Psoas muscle (tissue), 8 donors: ENCODE measurements around the gene TYW1B. TPM values are rescaled to one million over a fixed set of nuclear protein-coding genes. Genes with fewer than 3 reads are reported as not detected.
"Not testable (repeated sequence)": the region's sequence is repeated elsewhere in the genome, so short reads cannot be mapped to it uniquely, and the experiment has no call there.

ENCODE experiments used
- ATAC-seq, 4 donors: fragments of 200-7000 bp; cut with Tn5 transposase; one replicate each; pipeline ENCODE4 v1.9.1; 2020; ENCODE audit warnings: moderate library complexity in 3 of 4, mild to moderate bottlenecking in 2 of 4
- DNase-seq, 2 donors: peaks; one replicate each; pipeline ENCODE4 v3.0.0-alpha.2; 2020
- H3K27ac ChIP-seq: fragments of 200-600 bp; one replicate; pipeline ENCODE4 v1.8.0; 2022
- H3K27me3 ChIP-seq, 3 donors: fragments of 200-600 bp in 1 of 3; one replicate each; pipeline versions ENCODE4 v1.6.1 to v1.8.0; 2013 to 2022; ENCODE audit warnings: low read length in 2 of 3, mild to moderate bottlenecking in 2 of 3, moderate library complexity in 1 of 3; ENCODE audit not compliant: insufficient read depth in 3 of 3
- H3K36me3 ChIP-seq, 2 donors: fragments of 200-600 bp in 1 of 2; one replicate each; pipeline versions ENCODE4 v1.6.1 to v1.8.0; 2013 to 2022; ENCODE audit warnings: low read depth in 1 of 2, mild to moderate bottlenecking in 1 of 2, moderate library complexity in 1 of 2; ENCODE audit not compliant: insufficient read depth in 1 of 2
- H3K4me1 ChIP-seq: fragments of 200-600 bp; one replicate; pipeline ENCODE4 v1.8.0; 2022
- H3K4me3 ChIP-seq: fragments of 200-600 bp; one replicate; pipeline ENCODE4 v1.8.0; 2022; ENCODE audit warnings: mild to moderate bottlenecking
- H3K9me3 ChIP-seq: fragments of 200-600 bp; one replicate; pipeline ENCODE4 v1.8.0; 2022
- WGBS, 3 donors: extraction: QIAGEN DNeasy Blood & Tissue Kit; methylation state at CpG; one replicate each; pipeline versions ENCODE4 v1.1.6 to v1.1.7; 2013; 5-methylcytosine and 5-hydroxymethylcytosine counted together
- intact Hi-C, 2 donors: fragments of 100-400 bp; cut with DNase I; formaldehyde crosslinking; loops; one replicate each; pipeline versions ENCODE4 v1.11.0 to v1.14.2; 2022
- polyA plus RNA-seq, 3 donors: library from polyadenylated mRNA; stranded (reverse); fragments of 200-250 nt; gene quantifications; one replicate each; pipeline ENCODE4 v1.2.3, GENCODE V29; 2013
- total RNA-seq, 4 donors: library from RNA; stranded (reverse); fragmentation: NEBNext Ultra II Directional in 2 of 4; extraction: Animal tissue kit (Norgen Biotek cat#: 25700) in 2 of 4; gene quantifications; one replicate each; pipeline versions ENCODE4 v1.2.1 to v1.2.4, GENCODE V29; 2021 to 2023
- TF ChIP-seq, protein P1 (sequence below): fragments of 200-600 bp; IDR thresholded peaks from one replicate; pipeline ENCODE4 v1.8.0; 2022; ENCODE audit warnings: antibody characterized with exemption
- donor health status: healthy with polysubstance abuse.
- donor health status: DM: no; HTN: no; CAD: no; lungs with moderate emphysema.
- donor health status: Bipolar disorder and iron deficiency.
- donor health status: healthy.
- donor health status: DM: yes; HTN: yes; CAD: no.
- donor health status: DM: no; HTN: no; CAD: no.
- donor health status: DM: no; HTN: no; CAD: no.
- donor health status: DM: yes; HTN: yes; CAD: no.

The TYW1B gene
- total and polyA plus RNA-seq, 7 donors, result 1.1 to 6.5 (median 1.9) TPM

DNA sequence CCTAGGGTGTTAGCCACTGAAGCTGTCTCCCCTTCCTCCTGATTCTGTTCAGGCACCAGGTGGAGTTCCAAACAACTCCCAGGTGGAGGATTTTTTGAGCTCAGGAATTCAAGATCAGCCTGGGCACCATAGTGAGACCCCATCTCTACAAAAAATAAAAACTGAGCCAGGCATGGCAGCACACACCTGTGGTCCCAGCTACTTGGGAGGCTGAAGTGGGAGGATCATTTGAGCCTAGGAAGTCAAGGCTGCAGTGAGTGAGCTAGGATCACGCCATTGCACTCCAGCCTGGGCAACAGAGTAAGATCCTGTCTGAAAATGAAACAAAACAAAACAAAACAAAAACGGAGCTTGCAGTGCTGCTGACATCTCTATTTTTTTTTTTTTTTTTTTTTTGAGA lies 287.1 kb downstream of the TYW1B start:
- intact Hi-C loops, result no loop called here

DNA sequence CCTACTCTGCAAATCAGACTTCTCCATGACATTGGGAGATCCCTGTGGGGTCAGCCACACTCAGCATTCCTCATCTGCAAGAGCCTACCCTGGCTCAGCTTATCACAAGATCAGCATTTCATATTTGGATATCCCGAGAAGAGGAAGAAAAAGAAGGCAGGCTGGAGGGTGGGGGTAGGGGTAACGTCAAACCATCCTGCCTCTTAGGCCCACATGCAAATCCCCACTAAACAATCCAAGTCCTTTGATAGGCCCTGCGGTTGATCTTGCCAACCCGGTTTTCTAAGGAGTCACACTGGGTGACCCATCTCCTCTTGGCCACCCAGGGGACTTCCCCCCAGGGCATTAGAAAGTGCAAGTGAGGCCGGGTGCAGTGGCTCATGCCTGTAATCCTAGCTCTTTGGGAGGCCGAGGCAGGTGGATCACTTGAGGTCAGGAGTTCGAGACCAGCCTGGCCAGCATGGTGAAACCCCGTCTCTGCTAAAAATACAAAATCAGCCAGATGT lies 287.8 kb downstream of the TYW1B start:
- ATAC-seq, result no peak
- 75 to 81% (median 80%) methylated on average over 8 of the region's 8 CpGs for WGBS, 3 donors
- no peak for DNase-seq
- Histone ChIP-seq H3K27ac (no peak overlapping the region), H3K4me3 (no peak overlapping the region), H3K36me3 (no peaks in the 10 kb centered on the region), H3K27me3 (no peaks in the 10 kb centered on the region), H3K9me3 (no peaks in the 10 kb centered on the region), H3K4me1 (no peaks in the 10 kb centered on the region)
- TF ChIP-seq, protein P1, sequence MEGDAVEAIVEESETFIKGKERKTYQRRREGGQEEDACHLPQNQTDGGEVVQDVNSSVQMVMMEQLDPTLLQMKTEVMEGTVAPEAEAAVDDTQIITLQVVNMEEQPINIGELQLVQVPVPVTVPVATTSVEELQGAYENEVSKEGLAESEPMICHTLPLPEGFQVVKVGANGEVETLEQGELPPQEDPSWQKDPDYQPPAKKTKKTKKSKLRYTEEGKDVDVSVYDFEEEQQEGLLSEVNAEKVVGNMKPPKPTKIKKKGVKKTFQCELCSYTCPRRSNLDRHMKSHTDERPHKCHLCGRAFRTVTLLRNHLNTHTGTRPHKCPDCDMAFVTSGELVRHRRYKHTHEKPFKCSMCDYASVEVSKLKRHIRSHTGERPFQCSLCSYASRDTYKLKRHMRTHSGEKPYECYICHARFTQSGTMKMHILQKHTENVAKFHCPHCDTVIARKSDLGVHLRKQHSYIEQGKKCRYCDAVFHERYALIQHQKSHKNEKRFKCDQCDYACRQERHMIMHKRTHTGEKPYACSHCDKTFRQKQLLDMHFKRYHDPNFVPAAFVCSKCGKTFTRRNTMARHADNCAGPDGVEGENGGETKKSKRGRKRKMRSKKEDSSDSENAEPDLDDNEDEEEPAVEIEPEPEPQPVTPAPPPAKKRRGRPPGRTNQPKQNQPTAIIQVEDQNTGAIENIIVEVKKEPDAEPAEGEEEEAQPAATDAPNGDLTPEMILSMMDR, result no peak
- intact Hi-C loops, result no loop called here

More for the DNA sequence above, 287.1 kb downstream of the TYW1B start:
- Histone ChIP-seq H3K4me1 (no peaks in the 10 kb centered on the region), H3K27ac (no peak overlapping the region), H3K4me3 (no peak overlapping the region), H3K9me3 (no peaks in the 10 kb centered on the region), H3K27me3 (no peaks in the 10 kb centered on the region), H3K36me3 (no peaks in the 10 kb centered on the region)
- TF ChIP-seq, protein P1, result no peak
- ATAC-seq, result no peak
- no peak for DNase-seq
- 85 to 95% (median 86%) methylated on average over 2 of the region's 2 CpGs for WGBS, 3 donors

DNA sequence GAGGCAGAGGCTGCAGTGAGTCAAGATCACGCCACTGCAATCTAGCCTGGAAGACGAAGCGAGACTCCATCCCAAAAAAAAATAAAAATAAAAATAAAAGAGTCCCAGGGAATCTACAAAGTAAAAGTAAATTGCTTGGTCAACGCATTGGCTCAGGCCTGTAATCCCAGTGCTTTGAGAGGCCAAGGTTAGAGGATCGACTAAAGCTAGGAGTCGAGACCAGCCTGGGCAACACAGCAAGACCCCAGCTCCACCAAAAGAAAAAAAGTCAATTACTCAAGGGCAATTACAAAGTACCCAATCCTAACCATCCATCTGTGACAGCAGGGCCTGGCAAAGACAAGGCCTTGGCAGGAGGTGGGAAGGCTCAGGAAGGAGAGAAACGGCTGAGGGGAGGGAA lies 288.3 kb downstream of the TYW1B start:
- Histone ChIP-seq H3K27ac (no peak overlapping the region), H3K27me3 (no peaks in the 10 kb centered on the region), H3K4me3 (no peak overlapping the region), H3K4me1 (no peaks in the 10 kb centered on the region), H3K9me3 (no peaks in the 10 kb centered on the region), H3K36me3 (no peaks in the 10 kb centered on the region)
- WGBS, 3 donors, result 86 to 89% (median 88%) methylated on average over 7 of the region's 7 CpGs
- TF ChIP-seq, protein P1, result no peak
- no peak for DNase-seq
- ATAC-seq, result no peak
- intact Hi-C loops, result no loop called here

DNA sequence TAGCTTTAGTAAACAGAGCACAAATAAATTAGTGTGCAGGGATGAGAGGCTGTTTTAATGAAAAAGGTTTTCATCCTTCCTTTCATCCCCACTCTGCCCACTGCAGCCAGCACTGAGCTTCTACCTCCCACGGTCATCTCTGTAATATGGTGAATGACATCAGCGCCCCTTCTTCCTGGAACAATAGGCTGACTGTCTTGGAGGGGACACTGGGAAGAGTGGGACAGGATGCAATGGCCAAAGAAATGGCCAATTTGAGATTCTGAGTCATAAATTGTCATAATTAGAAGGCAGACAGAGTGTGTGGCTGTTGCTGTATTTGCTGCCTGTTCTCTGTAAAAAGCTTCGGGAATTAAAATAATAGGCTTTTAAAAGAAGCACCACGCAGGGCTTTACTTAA lies 289.1 kb downstream of the TYW1B start:
- Histone ChIP-seq H3K9me3 (no peaks in the 10 kb centered on the region), H3K27ac (no peak overlapping the region), H3K4me1 (no peaks in the 10 kb centered on the region), H3K27me3 (no peaks in the 10 kb centered on the region), H3K4me3 (no peak overlapping the region), H3K36me3 (no peaks in the 10 kb centered on the region)
- no peak for ATAC-seq
- WGBS, 3 donors, result 26 to 40% (median 32%) methylated on average over 4 of the region's 4 CpGs
- no peak for DNase-seq
- TF ChIP-seq, protein P1, result no peak
- intact Hi-C loops, result no loop called here

DNA sequence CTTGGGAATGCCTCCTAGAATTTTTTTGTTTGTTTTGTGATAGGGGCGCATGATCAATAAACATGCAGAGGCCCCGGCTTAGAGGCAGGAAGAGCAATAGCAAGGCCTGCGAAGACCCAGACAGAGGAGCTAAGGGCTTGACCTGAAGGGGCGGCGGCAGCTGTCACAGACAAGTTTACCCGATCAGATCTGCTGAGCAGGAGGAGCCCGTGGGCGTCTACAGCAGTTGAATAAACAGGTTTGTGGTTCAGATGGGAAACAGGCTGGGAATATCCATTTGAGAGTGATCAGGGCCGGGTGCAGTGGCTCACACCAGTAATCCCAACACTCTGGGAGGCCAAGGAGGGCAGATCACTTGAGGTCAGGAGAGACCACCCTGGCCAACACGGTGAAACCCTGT lies 289.9 kb downstream of the TYW1B start:
- H3K27me3 ChIP-seq, result no peaks in the 10 kb centered on the region
- intact Hi-C loops, result no loop called here
- TF ChIP-seq, protein P1, result no peak
- no peaks in the 10 kb centered on the region for H3K9me3 ChIP-seq
- no peak overlapping the region for H3K4me3 ChIP-seq
- 80 to 85% (median 83%) methylated on average over 10 of the region's 10 CpGs for WGBS, 3 donors
- H3K27ac ChIP-seq, result no peak overlapping the region
- DNase-seq, result no peak
- H3K4me1 ChIP-seq, result no peaks in the 10 kb centered on the region
- no peak for ATAC-seq
- H3K36me3 ChIP-seq, result no peaks in the 10 kb centered on the region

DNA sequence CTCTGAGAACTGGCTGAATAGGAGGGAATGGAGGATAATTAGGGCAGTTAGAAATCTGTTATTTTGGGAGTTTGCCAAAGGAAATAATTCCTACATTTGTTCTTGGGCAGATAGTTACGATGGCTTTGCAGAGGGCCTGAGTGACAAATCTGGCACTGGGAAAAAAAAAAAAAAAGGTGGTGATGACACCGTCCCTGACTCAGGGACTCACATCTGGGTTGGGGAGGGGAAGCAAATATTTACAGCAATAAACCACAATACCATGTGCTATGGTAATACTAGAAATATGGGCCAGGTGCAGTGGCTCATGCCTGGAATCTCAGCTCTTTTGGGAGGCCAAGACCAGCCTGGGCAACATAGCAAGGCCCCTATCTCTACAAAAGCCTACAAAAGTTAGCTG lies 292.0 kb downstream of the TYW1B start:
- H3K4me3 ChIP-seq, intact Hi-C loops, H3K9me3 ChIP-seq, ATAC-seq, H3K27me3 ChIP-seq, H3K4me1 ChIP-seq, DNase-seq, H3K36me3 ChIP-seq, H3K27ac ChIP-seq: not testable (repeated sequence)
- 25 to 40% (median 27%) methylated on average over 2 of the region's 2 CpGs for WGBS, 3 donors

DNA sequence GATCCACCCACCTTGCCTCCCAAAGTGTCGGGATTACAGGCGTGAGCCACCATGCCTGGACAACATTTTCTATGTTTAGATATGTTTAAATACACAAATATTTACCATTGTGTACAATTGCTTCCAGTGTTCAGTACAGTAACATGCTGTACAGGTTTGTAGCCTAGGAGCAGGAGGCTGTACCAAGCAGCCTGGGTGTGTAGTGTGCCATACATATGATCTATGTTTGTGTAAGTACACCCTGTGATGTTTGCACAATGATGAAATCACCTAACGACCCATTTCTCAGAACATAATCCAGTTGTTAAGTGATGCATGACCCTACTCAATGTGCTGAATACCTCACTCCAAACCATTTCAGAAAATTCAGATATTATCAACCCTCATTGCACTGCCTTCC lies 297.0 kb downstream of the TYW1B start:
- DNase-seq, H3K36me3 ChIP-seq, H3K4me3 ChIP-seq, H3K4me1 ChIP-seq, intact Hi-C loops, H3K27ac ChIP-seq, ATAC-seq, H3K9me3 ChIP-seq, H3K27me3 ChIP-seq: not testable (repeated sequence)
- 96 to 100% (median 98%) methylated on average over 2 of the region's 3 CpGs for WGBS, 3 donors
